Stomach (tissue), 9 donors: ENCODE results near the gene MFAP5. TPM values are rescaled to one million over a fixed set of nuclear protein-coding genes. Genes with fewer than 3 reads are reported as not detected.

Experiments used
- DNase-seq, 2 donors: peaks; one replicate each; pipeline versions ENCODE4 v3.0.0 to v3.0.0-alpha.2; 2013 to 2019
- H3K27ac ChIP-seq, 5 donors: fragments of 200-600 bp in 4 of 5; sonication (generic) in 4 of 5; one replicate each; pipeline ENCODE4 v1.5.1; 2013 to 2019; ENCODE audit warnings: mild to moderate bottlenecking in 1 of 5, moderate library complexity in 1 of 5
- H3K27me3 ChIP-seq, 3 donors: fragments of 200-600 bp; sonication (generic); one replicate each; pipeline ENCODE4 v1.5.1; 2017 to 2019; ENCODE audit warnings: mixed run types in 1 of 3
- H3K36me3 ChIP-seq, 4 donors: fragments of 200-600 bp; sonication (generic); 1 replicate in 3 of 4; 2 replicates in 1 of 4; pipeline ENCODE4 v1.5.1; 2016 to 2019
- H3K4me1 ChIP-seq, 4 donors: fragments of 200-600 bp; sonication (generic); one replicate each; pipeline ENCODE4 v1.5.1; 2016 to 2019
- H3K4me3 ChIP-seq, 4 donors: fragments of 200-600 bp; sonication (generic) in 3 of 4; one replicate each; pipeline ENCODE4 v1.5.1; 2016 to 2019; ENCODE audit warnings: mild to moderate bottlenecking in 1 of 4
- H3K9me3 ChIP-seq, 4 donors: fragments of 200-600 bp; sonication (generic); one replicate each; pipeline ENCODE4 v1.5.1; 2016 to 2019
- EP300 ChIP-seq: sonication (generic); formaldehyde crosslinking; IDR thresholded peaks from one replicate; pipeline ENCODE4 v1.6.1; 2017; ENCODE audit warnings: antibody characterized with exemption
- POLR2A ChIP-seq, 4 donors: fragments of 450-650 bp; IDR thresholded peaks; one replicate each; pipeline ENCODE4 v1.6.1; 2016; ENCODE audit warnings: antibody characterized with exemption in 4 of 4, control low read depth in 2 of 4, mild to moderate bottlenecking in 1 of 4, moderate library complexity in 1 of 4
- POLR2AphosphoS5 ChIP-seq, 3 donors: sonication (generic); formaldehyde crosslinking; IDR thresholded peaks; one replicate each; pipeline ENCODE4 v1.6.1; 2016; ENCODE audit warnings: antibody characterized with exemption in 3 of 3
- WGBS, 5 donors: extraction: QIAGEN DNeasy Blood & Tissue Kit in 3 of 5; methylation state at CpG; one replicate each; pipeline versions ENCODE4 v1.1.5 to v1.1.7; 2013 to 2018; 5-methylcytosine and 5-hydroxymethylcytosine counted together
- intact Hi-C: fragments of 100-400 bp; cut with DNase I; formaldehyde crosslinking; loops from one replicate; pipeline ENCODE4 v1.15.1; 2023; ENCODE audit warnings: low total_unique reads
- polyA plus RNA-seq, 3 donors: library from polyadenylated mRNA; stranded (reverse); fragments of 200-250 nt; gene quantifications; one replicate each; pipeline ENCODE4 v1.2.3, GENCODE V29; 2013
- total RNA-seq, 5 donors: library from RNA; depleted of rRNA; stranded (reverse); fragments of >200 nt; gene quantifications; one replicate each; pipeline versions ENCODE4 v1.1.0 to v1.2.3, GENCODE V29; 2014 to 2016
- TF ChIP-seq, protein P1 (sequence below), 7 experiments: fragments of 450-650 bp in 4 of 7; fragments of 200-600 bp in 3 of 7; sonication (generic) in 3 of 7; IDR thresholded peaks; one replicate each; pipeline ENCODE4 v1.5.1; 2016 to 2019; ENCODE audit warnings: antibody characterized with exemption in 7 of 7, control low read depth in 2 of 7, mild to moderate bottlenecking in 1 of 7
- donor health status: healthy with polysubstance abuse.
- donor health status: Bipolar disorder and iron deficiency.
- donor health status: healthy.

The MFAP5 gene
- total and polyA plus RNA-seq, 8 donors, result 10.6 to 282 (median 27.3) TPM

DNA sequence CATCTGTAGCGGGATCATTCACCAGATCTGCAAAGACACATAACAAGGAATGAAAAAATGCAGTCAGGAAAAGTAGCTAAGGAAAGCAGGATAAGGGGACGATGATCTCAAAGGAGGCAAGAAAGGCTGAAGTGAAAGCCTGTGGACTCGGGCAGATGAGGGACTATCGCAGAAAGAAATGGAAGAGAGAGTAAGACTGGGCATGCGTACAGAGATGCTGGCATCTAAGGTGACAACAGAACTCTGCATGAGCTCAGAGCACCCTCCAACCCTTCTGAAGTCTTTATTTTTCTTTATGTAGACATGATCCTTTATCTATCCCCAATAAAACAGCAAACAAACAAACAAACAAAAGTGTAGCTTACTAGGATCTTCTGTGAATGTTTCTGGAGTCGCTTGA is 7.2 kb downstream of the MFAP5 start:
- Histone ChIP-seq H3K36me3 (no peaks in the 10 kb centered on the region), H3K4me1 (no peaks in the 10 kb centered on the region), H3K27me3 (no peaks in the 10 kb centered on the region), H3K9me3 (no peaks in the 10 kb centered on the region), H3K27ac (no peak overlapping the region), H3K4me3 (no peak overlapping the region)
- no peak for TF ChIP-seq POLR2A (IDR thresholded peaks at IDR 0.05)
- no peak for TF ChIP-seq EP300
- TF ChIP-seq, protein P1, sequence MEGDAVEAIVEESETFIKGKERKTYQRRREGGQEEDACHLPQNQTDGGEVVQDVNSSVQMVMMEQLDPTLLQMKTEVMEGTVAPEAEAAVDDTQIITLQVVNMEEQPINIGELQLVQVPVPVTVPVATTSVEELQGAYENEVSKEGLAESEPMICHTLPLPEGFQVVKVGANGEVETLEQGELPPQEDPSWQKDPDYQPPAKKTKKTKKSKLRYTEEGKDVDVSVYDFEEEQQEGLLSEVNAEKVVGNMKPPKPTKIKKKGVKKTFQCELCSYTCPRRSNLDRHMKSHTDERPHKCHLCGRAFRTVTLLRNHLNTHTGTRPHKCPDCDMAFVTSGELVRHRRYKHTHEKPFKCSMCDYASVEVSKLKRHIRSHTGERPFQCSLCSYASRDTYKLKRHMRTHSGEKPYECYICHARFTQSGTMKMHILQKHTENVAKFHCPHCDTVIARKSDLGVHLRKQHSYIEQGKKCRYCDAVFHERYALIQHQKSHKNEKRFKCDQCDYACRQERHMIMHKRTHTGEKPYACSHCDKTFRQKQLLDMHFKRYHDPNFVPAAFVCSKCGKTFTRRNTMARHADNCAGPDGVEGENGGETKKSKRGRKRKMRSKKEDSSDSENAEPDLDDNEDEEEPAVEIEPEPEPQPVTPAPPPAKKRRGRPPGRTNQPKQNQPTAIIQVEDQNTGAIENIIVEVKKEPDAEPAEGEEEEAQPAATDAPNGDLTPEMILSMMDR (IDR thresholded peaks at IDR 0.05), result no peak
- no peak for TF ChIP-seq POLR2AphosphoS5 (IDR thresholded peaks at IDR 0.05)
- intact Hi-C loops, result no loop called here
- 77 to 83% (median 80%) methylated on average over 6 of the region's 6 CpGs for WGBS, 5 donors
- no peak for DNase-seq

DNA sequence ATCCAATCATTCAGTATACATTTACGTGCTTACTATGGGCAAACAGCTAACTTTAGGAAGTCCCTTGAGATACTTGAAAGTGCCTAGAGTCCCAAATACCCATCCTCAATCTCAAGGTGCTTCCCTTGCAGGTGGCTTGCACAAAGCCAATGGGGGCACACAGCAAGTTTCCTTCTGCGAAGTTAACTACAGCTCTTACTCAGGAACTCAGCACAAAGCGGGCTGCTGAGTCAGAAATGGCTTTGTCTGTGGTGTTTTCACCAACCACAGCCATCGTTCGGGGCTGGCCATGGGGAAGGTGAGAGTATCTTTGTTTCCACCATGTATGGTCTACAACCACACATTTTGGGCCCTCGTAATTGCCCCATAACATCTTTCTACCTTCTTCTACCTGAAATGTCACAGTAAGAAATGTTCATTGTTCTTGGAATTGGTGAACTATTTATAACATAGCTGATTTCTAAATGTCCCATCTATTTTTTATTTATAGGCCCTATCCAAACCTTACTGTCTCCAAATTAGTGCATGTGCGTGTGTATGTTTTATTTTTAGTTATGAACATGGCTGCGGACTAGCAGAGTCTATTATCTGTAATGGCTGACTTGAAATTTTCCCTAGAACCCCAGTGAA is 13.9 kb downstream of the MFAP5 start:
- H3K9me3 ChIP-seq, result no peaks in the 10 kb centered on the region
- H3K27ac ChIP-seq, result no peak overlapping the region
- no peaks in the 10 kb centered on the region for H3K27me3 ChIP-seq
- DNase-seq, result no peak
- H3K36me3 ChIP-seq, result no peaks in the 10 kb centered on the region
- TF ChIP-seq EP300 (no peak), POLR2AphosphoS5 (IDR thresholded peaks at IDR 0.05) (no peak), POLR2A (IDR thresholded peaks at IDR 0.05) (no peak)
- TF ChIP-seq, protein P1 (IDR thresholded peaks at IDR 0.05), result no peak
- WGBS, 5 donors, result 75 to 88% (median 84%) methylated on average over 8 of the region's 8 CpGs
- H3K4me3 ChIP-seq, result no peak overlapping the region
- intact Hi-C loops, result no loop called here
- H3K4me1 ChIP-seq, result no peaks in the 10 kb centered on the region

DNA sequence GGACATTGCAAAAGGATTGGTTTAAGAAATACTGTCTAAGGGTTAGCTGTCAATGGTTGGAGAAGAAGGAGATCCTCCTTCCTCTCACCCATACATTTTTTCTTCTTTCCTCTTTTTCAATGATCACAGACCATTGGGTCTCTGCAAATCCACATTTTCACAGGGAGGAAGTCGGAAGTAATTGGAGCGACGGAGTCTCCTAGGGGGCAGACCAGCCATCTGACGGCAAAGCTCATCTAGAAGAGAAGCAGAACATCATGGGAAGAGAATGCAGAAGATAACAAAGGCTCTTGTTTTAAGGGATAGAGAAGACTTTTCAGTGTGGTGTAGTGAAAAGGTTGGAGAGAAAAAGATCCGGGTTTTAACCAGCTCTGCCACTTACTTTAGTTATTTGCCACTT is 14.7 kb downstream of the MFAP5 start:
- Histone ChIP-seq H3K4me1 (no peaks in the 10 kb centered on the region), H3K36me3 (no peaks in the 10 kb centered on the region), H3K4me3 (no peak overlapping the region), H3K27me3 (no peaks in the 10 kb centered on the region), H3K9me3 (no peaks in the 10 kb centered on the region), H3K27ac (no peak overlapping the region)
- TF ChIP-seq POLR2A (IDR thresholded peaks at IDR 0.05) (no peak), EP300 (no peak), POLR2AphosphoS5 (IDR thresholded peaks at IDR 0.05) (no peak)
- TF ChIP-seq, protein P1 (IDR thresholded peaks at IDR 0.05), result no peak
- 81 to 94% (median 83%) methylated on average over 5 of the region's 5 CpGs for WGBS, 5 donors
- DNase-seq, result no peak
- intact Hi-C loops, result no loop called here

DNA sequence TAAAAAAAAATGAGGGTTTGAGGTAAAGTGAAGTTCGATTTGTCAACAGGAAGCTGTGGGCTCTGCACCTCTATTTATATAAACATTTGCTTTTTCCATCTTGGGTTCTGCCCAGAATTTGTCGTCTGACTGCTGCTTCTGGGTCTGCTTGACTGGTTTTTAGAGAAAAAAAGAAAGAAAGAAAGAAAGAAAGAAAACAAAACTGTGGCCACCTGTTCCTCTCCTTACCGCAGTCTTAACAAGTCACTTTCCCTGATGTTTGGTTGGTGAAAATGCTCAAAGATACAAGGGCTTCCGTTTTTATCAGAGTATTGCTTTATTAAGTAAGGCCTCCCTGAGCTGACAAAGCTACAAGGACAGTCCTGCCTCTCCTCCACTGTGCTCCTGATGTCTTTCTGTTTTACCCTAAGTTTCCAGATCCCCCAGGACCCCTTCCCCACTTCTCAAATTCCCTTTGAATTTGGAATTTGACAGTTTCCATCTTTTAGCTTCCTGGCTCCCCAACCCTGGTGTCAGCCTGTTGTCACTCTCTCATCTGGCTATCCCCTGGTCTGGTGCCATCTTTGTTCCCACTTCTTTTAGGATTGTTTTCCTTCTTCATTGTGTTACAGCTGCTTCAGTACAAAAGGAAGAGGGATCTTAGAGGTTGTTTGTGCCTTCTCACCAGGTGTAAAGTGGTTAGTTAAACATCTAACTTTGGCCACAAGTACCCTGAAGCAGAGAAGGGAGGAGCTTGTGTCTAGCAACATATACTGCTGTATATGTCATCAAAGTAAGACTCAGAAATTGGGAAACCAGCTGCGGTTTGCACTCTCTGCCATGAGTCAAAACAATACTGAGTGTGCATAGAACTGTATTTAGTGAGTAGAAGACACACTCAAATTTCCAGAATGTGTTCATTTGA is 18.0 kb downstream of the MFAP5 start:
- TF ChIP-seq EP300 (no peak), POLR2AphosphoS5 (IDR thresholded peaks at IDR 0.05) (no peak), POLR2A (IDR thresholded peaks at IDR 0.05) (no peak)
- TF ChIP-seq, protein P1 (IDR thresholded peaks at IDR 0.05), result no peak
- no peaks in the 10 kb centered on the region for H3K27me3 ChIP-seq
- WGBS, 5 donors, result 16 to 29% (median 28%) methylated on average over 5 of the region's 5 CpGs
- no peaks in the 10 kb centered on the region for H3K4me1 ChIP-seq
- no peaks in the 10 kb centered on the region for H3K36me3 ChIP-seq
- intact Hi-C loops, result no loop called here
- peak overlapping the region in 1 of 5 donors; percentile 18 for H3K27ac ChIP-seq
- DNase-seq, result peak in 1 of 2 donors; percentile 40
- no peaks in the 10 kb centered on the region for H3K9me3 ChIP-seq
- H3K4me3 ChIP-seq, result no peak overlapping the region
